H9 (cell line): ENCODE data around the gene RPL5. TPM values are rescaled to one million over a fixed set of nuclear protein-coding genes. Genes with fewer than 3 reads are reported as not detected.
A peak's percentile ranks its signal among the peaks of the same experiment; 100 is the strongest.

ENCODE experiments used
- DNase-seq: peaks from one replicate; pipeline ENCODE4 v3.0.0-alpha.2; 2017
- H2AFZ ChIP-seq: one replicate; pipeline ENCODE4 v1.6.1; 2013; ENCODE audit warnings: mild to moderate bottlenecking, low read length, control low read depth, moderate library complexity
- H2AK5ac ChIP-seq: 2 replicates; pipeline ENCODE4 v1.6.1; 2013; ENCODE audit warnings: low read length, control low read depth, mixed read lengths; ENCODE audit not compliant: insufficient read length
- H2BK120ac ChIP-seq: one replicate; pipeline ENCODE4 v1.6.1; 2013; ENCODE audit warnings: low read depth, mild to moderate bottlenecking, low read length, control low read depth, inconsistent platforms; ENCODE audit not compliant: poor library complexity, severe bottlenecking
- H2BK12ac ChIP-seq: 2 replicates; pipeline ENCODE4 v1.6.1; 2013; ENCODE audit warnings: low read length, control low read depth, mixed read lengths, low read depth; ENCODE audit not compliant: insufficient read length
- H2BK15ac ChIP-seq: 2 replicates; pipeline ENCODE4 v1.6.1; 2013; ENCODE audit warnings: low read depth, low read length, control low read depth
- H2BK20ac ChIP-seq: one replicate; pipeline ENCODE4 v1.6.1; 2013; ENCODE audit warnings: low read depth, mild to moderate bottlenecking, low read length, control low read depth, inconsistent platforms; ENCODE audit not compliant: poor library complexity, severe bottlenecking
- H2BK5ac ChIP-seq: 2 replicates; pipeline ENCODE4 v1.6.1; 2013; ENCODE audit warnings: low read length, control low read depth, mixed read lengths; ENCODE audit not compliant: insufficient read length
- H3K14ac ChIP-seq: 2 replicates; pipeline ENCODE4 v1.6.1; 2013; ENCODE audit warnings: low read length, control low read depth; ENCODE audit not compliant: insufficient read depth
- H3K18ac ChIP-seq: 2 replicates; pipeline ENCODE4 v1.6.1; 2013; ENCODE audit warnings: low read depth, mild to moderate bottlenecking, mixed read lengths, low read length, control low read depth; ENCODE audit not compliant: insufficient read length
- H3K23ac ChIP-seq: 2 replicates; pipeline ENCODE4 v1.6.1; 2013; ENCODE audit warnings: low read length, control low read depth, mixed read lengths, low read depth; ENCODE audit not compliant: insufficient read length
- H3K23me2 ChIP-seq: 2 replicates; pipeline ENCODE4 v1.6.1; 2013; ENCODE audit warnings: low read depth, mild to moderate bottlenecking, mixed read lengths, low read length, control low read depth; ENCODE audit not compliant: insufficient read length, poor library complexity, severe bottlenecking
- H3K27ac ChIP-seq: 2 replicates; pipeline ENCODE4 v1.5.1; 2013; ENCODE audit warnings: low read length, control low read depth, mixed read lengths, low read depth; ENCODE audit not compliant: insufficient read length
- H3K27me3 ChIP-seq: 2 replicates; pipeline ENCODE4 v1.6.1; 2013; ENCODE audit warnings: low read length, control low read depth, inconsistent platforms; ENCODE audit not compliant: insufficient read depth
- H3K4ac ChIP-seq: 2 replicates; pipeline ENCODE4 v1.6.1; 2013; ENCODE audit warnings: low read depth, mild to moderate bottlenecking, control low read depth, inconsistent platforms, low read length, moderate library complexity
- H3K4me1 ChIP-seq: 2 replicates; pipeline ENCODE4 v1.6.1; 2013; ENCODE audit warnings: low read length, control low read depth, inconsistent platforms; ENCODE audit not compliant: insufficient read depth
- H3K4me2 ChIP-seq: 2 replicates; pipeline ENCODE4 v1.6.1; 2013; ENCODE audit warnings: low read length, control low read depth, mixed read lengths; ENCODE audit not compliant: insufficient read length, insufficient read depth
- H3K56ac ChIP-seq: 2 replicates; pipeline ENCODE4 v1.6.1; 2013; ENCODE audit warnings: low read depth, mild to moderate bottlenecking, mixed read lengths, low read length, control low read depth; ENCODE audit not compliant: insufficient read length
- H3K79me1 ChIP-seq: 2 replicates; pipeline ENCODE4 v1.6.1; 2013; ENCODE audit warnings: low read depth, mild to moderate bottlenecking, moderate library complexity, low read length, control low read depth, inconsistent platforms; ENCODE audit not compliant: insufficient read depth, poor library complexity, severe bottlenecking
- H3K79me2 ChIP-seq: 2 replicates; pipeline ENCODE4 v1.6.1; 2013; ENCODE audit warnings: low read length, control low read depth, inconsistent platforms; ENCODE audit not compliant: insufficient read depth
- H3K9ac ChIP-seq: 2 replicates; pipeline ENCODE4 v1.6.1; 2013; ENCODE audit warnings: low read length, control low read depth, mixed read lengths; ENCODE audit not compliant: insufficient read length; ENCODE audit errors: extremely low read depth
- H3K9me3 ChIP-seq: one replicate; pipeline ENCODE4 v1.6.1; 2013; ENCODE audit warnings: low read depth, low read length, inconsistent platforms; ENCODE audit not compliant: control insufficient read depth
- H3T11ph ChIP-seq: one replicate; pipeline ENCODE4 v1.6.1; 2013; ENCODE audit warnings: mild to moderate bottlenecking, low read length, control low read depth, inconsistent platforms
- H4K20me1 ChIP-seq: one replicate; pipeline ENCODE4 v1.6.1; 2013; ENCODE audit not compliant: control insufficient read depth, insufficient read length, insufficient read depth
- H4K5ac ChIP-seq: 2 replicates; pipeline ENCODE4 v1.6.1; 2013; ENCODE audit warnings: low read depth, mild to moderate bottlenecking, mixed read lengths, low read length, control low read depth; ENCODE audit not compliant: insufficient read length
- H4K8ac ChIP-seq: replicated peaks from 2 replicates; pipeline ENCODE4 v1.6.1; 2013; ENCODE audit warnings: low read length, control low read depth, mixed read lengths, low read depth; ENCODE audit not compliant: insufficient read length
- H4K91ac ChIP-seq: 2 replicates; pipeline ENCODE4 v1.6.1; 2013; ENCODE audit warnings: low read depth, mild to moderate bottlenecking, moderate library complexity, mixed read lengths, low read length, control low read depth; ENCODE audit not compliant: insufficient read length
- H3K27ac Mint-ChIP-seq, 3 experiments: 2 replicates in 2 of 3; 3 replicates in 1 of 3; pipeline ENCODE4 v1.8.0; 2020 to 2021; ENCODE audit warnings: mixed read lengths in 3 of 3, mild to moderate bottlenecking in 1 of 3, moderate library complexity in 1 of 3
- H3K27me3 Mint-ChIP-seq: 2 replicates; pipeline ENCODE4 v1.8.0; 2021; ENCODE audit warnings: low read depth, mild to moderate bottlenecking, moderate library complexity, mixed read lengths
- H3K36me3 Mint-ChIP-seq, 3 experiments: 2 replicates in 2 of 3; 3 replicates in 1 of 3; pipeline ENCODE4 v1.8.0; 2020 to 2021; ENCODE audit warnings: low read depth in 3 of 3, mixed read lengths in 3 of 3; ENCODE audit not compliant: insufficient read depth in 1 of 3
- H3K4me1 Mint-ChIP-seq, 2 experiments: 2 replicates each; pipeline ENCODE4 v1.8.0; 2020; ENCODE audit warnings: mixed read lengths in 2 of 2
- H3K4me3 Mint-ChIP-seq, 2 experiments: 2 replicates in 1 of 2; 3 replicates in 1 of 2; pipeline ENCODE4 v1.8.0; 2020 to 2021; ENCODE audit warnings: mild to moderate bottlenecking in 2 of 2, mixed read lengths in 2 of 2, moderate library complexity in 1 of 2
- H3K9me3 Mint-ChIP-seq, 2 experiments: 2 replicates in 1 of 2; 3 replicates in 1 of 2; pipeline ENCODE4 v1.8.0; 2020; ENCODE audit warnings: mild to moderate bottlenecking in 2 of 2, mixed read lengths in 2 of 2, moderate library complexity in 1 of 2
- CTCF ChIP-seq: fragments of 200-600 bp; sonication (generic); conservative IDR thresholded peaks from 3 replicates; pipeline ENCODE4 v1.8.0; 2021; ENCODE audit warnings: antibody characterized with exemption, mild to moderate bottlenecking
- WGBS: extraction: QIAGEN DNeasy Blood & Tissue Kit; methylation state at CpG from one replicate; pipeline ENCODE4 v1.1.7; 2013; ENCODE audit warnings: missing lambda C conversion rate, low lambda C conversion rate, mixed read lengths; ENCODE audit not compliant: insufficient read length; ENCODE audit errors: extremely low coverage; 5-methylcytosine and 5-hydroxymethylcytosine counted together
- total RNA-seq: library from RNA; stranded (reverse); gene quantifications from 2 replicates; pipeline ENCODE4 v1.2.1, GENCODE V29; 2021

Gene RPL5
- total RNA-seq, 1 experiment from 2014 or later, result 1,608 TPM

DNA sequence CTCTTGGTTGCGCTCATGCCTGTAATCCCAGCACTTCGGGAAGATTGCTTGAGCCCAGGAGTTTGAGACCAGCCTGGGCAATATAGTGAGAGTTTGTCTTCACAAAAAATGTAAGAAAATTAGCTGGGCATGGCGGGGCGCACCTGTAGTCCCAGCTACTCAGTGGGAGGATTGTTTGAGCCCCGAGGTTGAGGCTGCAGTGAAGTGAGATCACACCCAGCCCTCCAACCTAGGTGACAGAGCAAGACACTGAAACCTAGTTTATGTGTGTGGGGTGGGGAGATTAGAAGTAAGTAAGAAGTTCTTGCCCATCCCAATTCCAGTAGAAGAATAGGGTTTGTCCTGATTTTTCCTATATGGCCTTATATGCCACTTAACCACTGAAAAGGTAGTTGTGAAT, 2.0 kb downstream of the RPL5 start:
- H2BK20ac ChIP-seq, result no peak overlapping the region
- peaks cover 7% of the 10 kb centered on the region for H3K79me1 ChIP-seq
- no peak overlapping the region for H2BK12ac ChIP-seq
- H4K8ac ChIP-seq, result no peak overlapping the region
- no peak overlapping the region for H2BK5ac ChIP-seq
- H3K4me3 Mint-ChIP-seq, result peak overlapping the region; percentile 99 to 100
- H3K23ac ChIP-seq, result no peak overlapping the region
- no peak overlapping the region for H3K18ac ChIP-seq
- H3K9me3 Mint-ChIP-seq, result peaks cover 3 to 4% of the 10 kb centered on the region in 2 experiments; a peak in 3 of 5 replicates
- H3K27me3 Mint-ChIP-seq, result no peaks in the 10 kb centered on the region
- H3T11ph ChIP-seq, result no peak overlapping the region
- H3K4me1 ChIP-seq, result no peaks in the 10 kb centered on the region; the same call in 1 of the 2 replicates
- H3K9ac ChIP-seq, result peak overlapping the region; percentile 56
- no peak overlapping the region for H4K5ac ChIP-seq
- H3K79me2 ChIP-seq, result peaks cover 37% of the 10 kb centered on the region
- H3K4me1 Mint-ChIP-seq, result peaks cover 39 to 42% of the 10 kb centered on the region in 2 experiments
- no peak overlapping the region for H3K14ac ChIP-seq
- no peaks in the 10 kb centered on the region for H3K27me3 ChIP-seq
- DNase-seq, result no peak
- WGBS, result no CpG with 5 or more reads among the region's 5 CpGs
- H3K36me3 Mint-ChIP-seq, result peaks cover 68 to 70% (median 70%) of the 10 kb centered on the region in 3 experiments
- no peak overlapping the region for H3K27ac ChIP-seq
- H3K56ac ChIP-seq, result no peak overlapping the region
- no peak overlapping the region for H2AK5ac ChIP-seq
- peaks cover 5% of the 10 kb centered on the region for H3K23me2 ChIP-seq
- no peaks in the 10 kb centered on the region for H3K9me3 ChIP-seq
- no peaks in the 10 kb centered on the region for H4K20me1 ChIP-seq
- no peak overlapping the region for H2AFZ ChIP-seq
- H3K4ac ChIP-seq, result no peak overlapping the region
- peak overlapping the region; percentile 98 for H3K4me2 ChIP-seq
- H2BK15ac ChIP-seq, result no peak overlapping the region
- TF ChIP-seq CTCF, result no peak
- no peak overlapping the region for H4K91ac ChIP-seq
- no peak overlapping the region for H2BK120ac ChIP-seq
- H3K27ac Mint-ChIP-seq, result peak overlapping the region in 2 of 3 experiments; percentile 64 to 92; a peak in 3 of 7 replicates
